Neural cell (in vitro differentiated cells): ENCODE data around the gene AFF3. TPM values are rescaled to one million over a fixed set of nuclear protein-coding genes. Genes with fewer than 3 reads are reported as not detected.

Experiments
- H2AFZ ChIP-seq: fragments of 200-600, 300-800 bp; sonication (generic), shearing (Covaris generic); 2 replicates; pipeline ENCODE4 v1.6.0; 2014; ENCODE audit warnings: low read depth, mild to moderate bottlenecking, antibody characterized with exemption, low read length, moderate library complexity
- H3F3A ChIP-seq: fragments of 200-600 bp; shearing (Covaris generic); 2 replicates; pipeline ENCODE4 v1.6.1; 2016; ENCODE audit warnings: mild to moderate bottlenecking, moderate library complexity, mixed read lengths, antibody characterized with exemption, low read length; ENCODE audit not compliant: insufficient read depth, poor library complexity, severe bottlenecking
- H3K27ac ChIP-seq: fragments of 200-600, 300-800 bp; sonication (generic), shearing (Covaris generic); 2 replicates; pipeline ENCODE4 v1.5.1; 2014; ENCODE audit warnings: mild to moderate bottlenecking, low read length, moderate library complexity
- H3K27me3 ChIP-seq: fragments of 300-800, 200-600 bp; sonication (generic), shearing (Covaris generic); 2 replicates; pipeline ENCODE4 v1.6.0; 2014; ENCODE audit warnings: mild to moderate bottlenecking, low read depth, low read length, moderate library complexity; ENCODE audit not compliant: insufficient read depth
- H3K36me3 ChIP-seq: fragments of 300-800, 200-600 bp; sonication (generic), shearing (Covaris generic); 2 replicates; pipeline ENCODE4 v1.5.1; 2014; ENCODE audit warnings: mild to moderate bottlenecking, antibody characterized with exemption, low read length, moderate library complexity; ENCODE audit not compliant: insufficient read depth
- H3K4me2 ChIP-seq: fragments of 300-800, 200-600 bp; sonication (generic), shearing (Covaris generic); 2 replicates; pipeline ENCODE4 v1.6.0; 2014; ENCODE audit warnings: mild to moderate bottlenecking, low read length
- H3K4me3 ChIP-seq: fragments of 300-800, 200-600 bp; sonication (generic), shearing (Covaris generic); 2 replicates; pipeline ENCODE4 v1.5.1; 2014; ENCODE audit warnings: mild to moderate bottlenecking, low read length, moderate library complexity
- H3K79me2 ChIP-seq: fragments of 200-600 bp; shearing (Covaris generic); replicated peaks from 2 replicates; pipeline ENCODE4 v1.6.0; 2014; ENCODE audit warnings: mild to moderate bottlenecking, low read length, moderate library complexity; ENCODE audit not compliant: insufficient read depth
- H3K9ac ChIP-seq: fragments of 300-800, 200-600 bp; sonication (generic), shearing (Covaris generic); 2 replicates; pipeline ENCODE4 v1.6.1; 2016; ENCODE audit warnings: mild to moderate bottlenecking, low read length, mixed read lengths
- H3K9me2 ChIP-seq: fragments of 200-600 bp; shearing (Covaris generic); 2 replicates; pipeline ENCODE4 v1.6.1; 2016; ENCODE audit warnings: mild to moderate bottlenecking, low read length, mixed read lengths; ENCODE audit not compliant: insufficient read depth
- H3K9me3 ChIP-seq: fragments of 200-600, 300-800 bp; sonication (generic), shearing (Covaris generic); 2 replicates; pipeline ENCODE4 v1.6.1; 2016; ENCODE audit warnings: mild to moderate bottlenecking, mixed run types, low read length, moderate library complexity, mixed read lengths
- H4K20me1 ChIP-seq: fragments of 200-600 bp; shearing (Covaris generic); 2 replicates; pipeline ENCODE4 v1.6.1; 2016; ENCODE audit warnings: mild to moderate bottlenecking, mixed run types; ENCODE audit not compliant: insufficient read depth
- EP300 ChIP-seq: fragments of 450-650 bp; conservative IDR thresholded peaks from 2 replicates; pipeline ENCODE4 v1.6.1; 2014; ENCODE audit warnings: antibody characterized with exemption, mild to moderate bottlenecking, moderate library complexity; ENCODE audit not compliant: poor library complexity, severe bottlenecking
- EZH2 ChIP-seq: fragments of 200-600, 300-800 bp; shearing (Covaris generic), sonication (generic); IDR thresholded peaks from 2 replicates; pipeline ENCODE4 v1.6.1; 2014; ENCODE audit warnings: antibody characterized with exemption, low read length, borderline replicate concordance, mild to moderate bottlenecking; ENCODE audit not compliant: insufficient read depth, poor library complexity, severe bottlenecking
- MXI1 ChIP-seq: fragments of 450-650 bp; conservative IDR thresholded peaks from 2 replicates; pipeline ENCODE4 v1.6.1; 2014; ENCODE audit warnings: antibody characterized with exemption, mild to moderate bottlenecking; ENCODE audit not compliant: poor library complexity, severe bottlenecking
- POLR2AphosphoS5 ChIP-seq: IDR thresholded peaks from 2 replicates; pipeline ENCODE4 v1.6.1; 2012
- RAD21 ChIP-seq: fragments of 450-650 bp; conservative IDR thresholded peaks from 2 replicates; pipeline ENCODE4 v1.6.1; 2014; ENCODE audit warnings: antibody characterized with exemption, mild to moderate bottlenecking, moderate library complexity
- SMC3 ChIP-seq: fragments of 450-650 bp; conservative IDR thresholded peaks from 2 replicates; pipeline ENCODE4 v1.6.1; 2014; ENCODE audit warnings: antibody characterized with exemption, mild to moderate bottlenecking, moderate library complexity; ENCODE audit not compliant: poor library complexity
- TAF1 ChIP-seq: IDR thresholded peaks from 2 replicates; pipeline ENCODE4 v1.6.1; 2012; ENCODE audit warnings: low read depth
- polyA plus RNA-seq: library from polyadenylated mRNA; depleted of rRNA; stranded (reverse); fragments of >200 nt; gene quantifications from 2 replicates; pipeline ENCODE4 v1.2.3, GENCODE V29; 2014
- TF ChIP-seq, protein P1 (sequence below): IDR thresholded peaks from 2 replicates; pipeline ENCODE4 v1.6.1; 2012; ENCODE audit warnings: borderline replicate concordance
- TF ChIP-seq, protein P2 (sequence below): fragments of 450-650 bp; IDR thresholded peaks from 2 replicates; pipeline ENCODE4 v1.5.1; 2014; ENCODE audit warnings: antibody characterized with exemption, mild to moderate bottlenecking, moderate library complexity; ENCODE audit not compliant: poor library complexity, severe bottlenecking

Gene AFF3
- polyA plus RNA-seq, 1 donor from 2014 or later = 5.1 TPM

DNA sequence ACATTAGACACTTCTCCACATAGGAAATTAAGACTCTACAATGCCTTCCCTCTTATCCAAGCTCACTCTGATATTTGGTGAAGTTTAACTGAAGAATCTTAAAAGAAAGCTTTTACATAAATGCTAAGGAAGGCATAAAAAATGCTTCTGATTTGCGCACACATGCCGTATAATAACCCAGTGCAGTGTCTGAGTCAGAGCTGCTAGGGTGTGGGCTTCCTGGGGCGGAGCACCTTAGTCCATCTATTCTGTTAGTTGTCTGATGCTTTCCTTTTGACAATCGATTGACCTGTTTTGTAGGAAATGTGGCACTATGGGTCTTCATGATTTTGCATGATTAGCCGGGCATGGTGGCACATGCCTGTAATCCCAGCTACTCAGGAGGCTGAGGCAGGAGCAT, 231.5 kb downstream of the AFF3 start:
- H3K79me2 ChIP-seq = no peaks in the 10 kb centered on the region
- no peak overlapping the region for H3K9ac ChIP-seq
- no peak overlapping the region for H2AFZ ChIP-seq
- no peak overlapping the region for H3K4me2 ChIP-seq
- H4K20me1 ChIP-seq = no peaks in the 10 kb centered on the region
- H3K36me3 ChIP-seq = no peaks in the 10 kb centered on the region
- TF ChIP-seq TAF1 (no peak), SMC3 (no peak), POLR2AphosphoS5 (no peak), RAD21 (no peak)
- TF ChIP-seq, protein P1, sequence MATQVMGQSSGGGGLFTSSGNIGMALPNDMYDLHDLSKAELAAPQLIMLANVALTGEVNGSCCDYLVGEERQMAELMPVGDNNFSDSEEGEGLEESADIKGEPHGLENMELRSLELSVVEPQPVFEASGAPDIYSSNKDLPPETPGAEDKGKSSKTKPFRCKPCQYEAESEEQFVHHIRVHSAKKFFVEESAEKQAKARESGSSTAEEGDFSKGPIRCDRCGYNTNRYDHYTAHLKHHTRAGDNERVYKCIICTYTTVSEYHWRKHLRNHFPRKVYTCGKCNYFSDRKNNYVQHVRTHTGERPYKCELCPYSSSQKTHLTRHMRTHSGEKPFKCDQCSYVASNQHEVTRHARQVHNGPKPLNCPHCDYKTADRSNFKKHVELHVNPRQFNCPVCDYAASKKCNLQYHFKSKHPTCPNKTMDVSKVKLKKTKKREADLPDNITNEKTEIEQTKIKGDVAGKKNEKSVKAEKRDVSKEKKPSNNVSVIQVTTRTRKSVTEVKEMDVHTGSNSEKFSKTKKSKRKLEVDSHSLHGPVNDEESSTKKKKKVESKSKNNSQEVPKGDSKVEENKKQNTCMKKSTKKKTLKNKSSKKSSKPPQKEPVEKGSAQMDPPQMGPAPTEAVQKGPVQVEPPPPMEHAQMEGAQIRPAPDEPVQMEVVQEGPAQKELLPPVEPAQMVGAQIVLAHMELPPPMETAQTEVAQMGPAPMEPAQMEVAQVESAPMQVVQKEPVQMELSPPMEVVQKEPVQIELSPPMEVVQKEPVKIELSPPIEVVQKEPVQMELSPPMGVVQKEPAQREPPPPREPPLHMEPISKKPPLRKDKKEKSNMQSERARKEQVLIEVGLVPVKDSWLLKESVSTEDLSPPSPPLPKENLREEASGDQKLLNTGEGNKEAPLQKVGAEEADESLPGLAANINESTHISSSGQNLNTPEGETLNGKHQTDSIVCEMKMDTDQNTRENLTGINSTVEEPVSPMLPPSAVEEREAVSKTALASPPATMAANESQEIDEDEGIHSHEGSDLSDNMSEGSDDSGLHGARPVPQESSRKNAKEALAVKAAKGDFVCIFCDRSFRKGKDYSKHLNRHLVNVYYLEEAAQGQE = no peak
- H3K9me2 ChIP-seq = no peaks in the 10 kb centered on the region
- H3K9me3 ChIP-seq = no peaks in the 10 kb centered on the region
- no peaks in the 10 kb centered on the region for H3F3A ChIP-seq
- no peak overlapping the region for H3K4me3 ChIP-seq
- no peak overlapping the region for H3K27ac ChIP-seq
- H3K27me3 ChIP-seq = no peaks in the 10 kb centered on the region

DNA sequence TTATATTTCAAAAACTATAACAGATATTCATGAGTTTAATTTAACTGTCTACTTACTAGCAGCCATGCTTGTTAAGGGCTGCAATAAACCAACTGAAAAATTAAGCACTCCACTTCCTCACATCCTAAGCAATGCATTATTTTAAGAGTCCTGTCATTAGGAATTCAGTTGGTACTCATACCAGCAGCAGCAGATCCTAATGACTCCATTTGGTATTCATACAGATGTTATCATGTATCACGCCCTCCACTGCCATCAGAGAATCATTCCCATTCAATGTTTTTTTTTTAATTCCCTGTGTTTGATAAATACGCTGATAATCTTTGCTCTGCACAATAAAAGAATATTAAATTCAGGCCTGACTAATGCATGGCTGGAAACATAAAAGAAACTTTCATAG, 236.8 kb downstream of the AFF3 start:
- Histone ChIP-seq H3K36me3 (no peaks in the 10 kb centered on the region), H3K27ac (no peak overlapping the region), H3K79me2 (no peaks in the 10 kb centered on the region), H2AFZ (no peak overlapping the region), H3F3A (no peaks in the 10 kb centered on the region), H3K9me2 (no peaks in the 10 kb centered on the region), H3K9me3 (no peaks in the 10 kb centered on the region), H3K4me2 (no peak overlapping the region), H3K9ac (no peak overlapping the region), H3K27me3 (no peaks in the 10 kb centered on the region), H3K4me3 (no peak overlapping the region), H4K20me1 (no peaks in the 10 kb centered on the region)
- TF ChIP-seq, protein P2, sequence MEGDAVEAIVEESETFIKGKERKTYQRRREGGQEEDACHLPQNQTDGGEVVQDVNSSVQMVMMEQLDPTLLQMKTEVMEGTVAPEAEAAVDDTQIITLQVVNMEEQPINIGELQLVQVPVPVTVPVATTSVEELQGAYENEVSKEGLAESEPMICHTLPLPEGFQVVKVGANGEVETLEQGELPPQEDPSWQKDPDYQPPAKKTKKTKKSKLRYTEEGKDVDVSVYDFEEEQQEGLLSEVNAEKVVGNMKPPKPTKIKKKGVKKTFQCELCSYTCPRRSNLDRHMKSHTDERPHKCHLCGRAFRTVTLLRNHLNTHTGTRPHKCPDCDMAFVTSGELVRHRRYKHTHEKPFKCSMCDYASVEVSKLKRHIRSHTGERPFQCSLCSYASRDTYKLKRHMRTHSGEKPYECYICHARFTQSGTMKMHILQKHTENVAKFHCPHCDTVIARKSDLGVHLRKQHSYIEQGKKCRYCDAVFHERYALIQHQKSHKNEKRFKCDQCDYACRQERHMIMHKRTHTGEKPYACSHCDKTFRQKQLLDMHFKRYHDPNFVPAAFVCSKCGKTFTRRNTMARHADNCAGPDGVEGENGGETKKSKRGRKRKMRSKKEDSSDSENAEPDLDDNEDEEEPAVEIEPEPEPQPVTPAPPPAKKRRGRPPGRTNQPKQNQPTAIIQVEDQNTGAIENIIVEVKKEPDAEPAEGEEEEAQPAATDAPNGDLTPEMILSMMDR = no peak
- TF ChIP-seq RAD21 (no peak), MXI1 (no peak), EZH2 (no peak), EP300 (no peak), POLR2AphosphoS5 (no peak), SMC3 (no peak), TAF1 (no peak)
- TF ChIP-seq, protein P1 = no peak
